DOHH2 (cell line): ENCODE data around the gene ELOB.

Experiments used
- H3F3A ChIP-seq: fragments of 200-600 bp; sonication (generic), shearing (Covaris generic); 2 replicates; pipeline ENCODE4 v1.6.0; 2016; ENCODE audit warnings: antibody characterized with exemption, mild to moderate bottlenecking; ENCODE audit not compliant: control insufficient read depth, insufficient read depth
- H3K27ac ChIP-seq: fragments of 200-600 bp; sonication (generic); 2 replicates; pipeline ENCODE4 v1.5.1; 2014; ENCODE audit warnings: low read depth, mild to moderate bottlenecking, low read length, moderate library complexity
- H3K27me3 ChIP-seq: fragments of 200-600 bp; sonication (generic); 2 replicates; pipeline ENCODE4 v1.6.1; 2014; ENCODE audit warnings: mild to moderate bottlenecking, low read length, mixed read lengths; ENCODE audit not compliant: control insufficient read depth
- H3K36me3 ChIP-seq: fragments of 200-600 bp; sonication (generic); 2 replicates; pipeline ENCODE4 v1.6.1; 2014; ENCODE audit warnings: mild to moderate bottlenecking, low read length, moderate library complexity, mixed read lengths; ENCODE audit not compliant: control insufficient read depth
- H3K4me1 ChIP-seq: fragments of 200-600 bp; sonication (generic); 2 replicates; pipeline ENCODE4 v1.6.1; 2014; ENCODE audit warnings: mild to moderate bottlenecking, low read length, mixed read lengths; ENCODE audit not compliant: control insufficient read depth
- H3K4me2 ChIP-seq: fragments of 200-600 bp; sonication (generic); 2 replicates; pipeline ENCODE4 v1.6.0; 2014; ENCODE audit warnings: mild to moderate bottlenecking, low read length, moderate library complexity
- H3K4me3 ChIP-seq: fragments of 200-600 bp; sonication (generic); 2 replicates; pipeline ENCODE4 v1.5.1; 2014; ENCODE audit warnings: mild to moderate bottlenecking, low read length, mixed read lengths
- H3K79me2 ChIP-seq: fragments of 200-600 bp; sonication (generic); 2 replicates; pipeline ENCODE4 v1.6.1; 2014; ENCODE audit warnings: mild to moderate bottlenecking, low read length, mixed read lengths; ENCODE audit not compliant: control insufficient read depth
- H3K9me2 ChIP-seq: fragments of 200-600 bp; sonication (generic); replicated peaks from 2 replicates; pipeline ENCODE4 v1.6.1; 2014; ENCODE audit warnings: mild to moderate bottlenecking, low read length, mixed read lengths; ENCODE audit not compliant: control insufficient read depth
- H3K9me3 ChIP-seq: fragments of 200-600 bp; sonication (generic); 2 replicates; pipeline ENCODE4 v1.6.1; 2014; ENCODE audit warnings: antibody characterized with exemption, low read length, mixed read lengths; ENCODE audit not compliant: control insufficient read depth, insufficient read depth
- H4K20me1 ChIP-seq: fragments of 200-600 bp; sonication (generic); 2 replicates; pipeline ENCODE4 v1.6.0; 2014; ENCODE audit warnings: low read depth, mild to moderate bottlenecking, antibody characterized with exemption, low read length, moderate library complexity; ENCODE audit not compliant: control insufficient read depth, insufficient read depth
- CTCF ChIP-seq: fragments of 200-600 bp; sonication (generic); IDR thresholded peaks from one replicate; pipeline ENCODE4 v1.5.1; 2014; ENCODE audit warnings: antibody characterized with exemption, mild to moderate bottlenecking, low read depth, low read length; ENCODE audit not compliant: poor library complexity, severe bottlenecking
- EZH2phosphoT487 ChIP-seq: fragments of 200-600 bp; sonication (generic); IDR thresholded peaks from 2 replicates; pipeline ENCODE4 v1.6.1; 2017; ENCODE audit warnings: borderline replicate concordance, mild to moderate bottlenecking, antibody characterized with exemption, low read length, moderate library complexity, mixed read lengths

Gene ELOB

GRCh38 chr16:2821487-2822157 is 44.5 kb upstream of the ELOB start:
- H3K9me3 ChIP-seq = no peaks in the 10 kb centered on the region
- H3K4me3 ChIP-seq = no peak overlapping the region
- H3K9me2 ChIP-seq = no peaks in the 10 kb centered on the region
- H4K20me1 ChIP-seq = no peaks in the 10 kb centered on the region
- H3K4me2 ChIP-seq = no peak overlapping the region
- H3F3A ChIP-seq = no peaks in the 10 kb centered on the region
- H3K27ac ChIP-seq = no peak overlapping the region
- no peaks in the 10 kb centered on the region for H3K79me2 ChIP-seq
- no peak for TF ChIP-seq CTCF
- TF ChIP-seq EZH2phosphoT487 = no peak
- H3K36me3 ChIP-seq = no peaks in the 10 kb centered on the region
- no peaks in the 10 kb centered on the region for H3K4me1 ChIP-seq
- H3K27me3 ChIP-seq = no peaks in the 10 kb centered on the region

- no peaks in the 10 kb centered on the region for H4K20me1 ChIP-seq
- H3K4me2 ChIP-seq = no peak overlapping the region
- no peaks in the 10 kb centered on the region for H3K4me1 ChIP-seq
- H3K36me3 ChIP-seq = no peaks in the 10 kb centered on the region
- H3K9me2 ChIP-seq = no peaks in the 10 kb centered on the region
- no peaks in the 10 kb centered on the region for H3K9me3 ChIP-seq
- no peaks in the 10 kb centered on the region for H3F3A ChIP-seq
- no peaks in the 10 kb centered on the region for H3K79me2 ChIP-seq
- no peak overlapping the region for H3K27ac ChIP-seq
- H3K27me3 ChIP-seq = no peaks in the 10 kb centered on the region
- TF ChIP-seq CTCF = no peak
- no peak for TF ChIP-seq EZH2phosphoT487
- no peak overlapping the region for H3K4me3 ChIP-seq
Measured at GRCh38 chr16:2820836-2821486, 43.9 kb upstream of the ELOB start.

GRCh38 chr16:2819939-2820835 is 43.1 kb upstream of the ELOB start:
- Histone ChIP-seq H3K27me3 (no peaks in the 10 kb centered on the region), H3K4me2 (no peak overlapping the region), H3K79me2 (no peaks in the 10 kb centered on the region), H3K4me3 (no peak overlapping the region), H3K27ac (no peak overlapping the region), H3K36me3 (no peaks in the 10 kb centered on the region), H3K4me1 (no peaks in the 10 kb centered on the region), H3F3A (no peaks in the 10 kb centered on the region), H3K9me2 (no peaks in the 10 kb centered on the region), H3K9me3 (no peaks in the 10 kb centered on the region), H4K20me1 (no peaks in the 10 kb centered on the region)
- TF ChIP-seq EZH2phosphoT487 = no peak
- TF ChIP-seq CTCF = no peak
